Hematopoietic multipotent progenitor cell treated with erythropoietin and hydrocortisone succinate and interleukin-3 and kit ligand, for 17 days (in vitro differentiated cells): ENCODE measurements around the gene CLDND2.
A peak's percentile ranks its signal among the peaks of the same experiment; 100 is the strongest.

ENCODE experiments used
- DNase-seq: peaks from one replicate; pipeline ENCODE4 v3.0.0-alpha.2; 2015; ENCODE audit warnings: low spot score

The CLDND2 gene

DNA sequence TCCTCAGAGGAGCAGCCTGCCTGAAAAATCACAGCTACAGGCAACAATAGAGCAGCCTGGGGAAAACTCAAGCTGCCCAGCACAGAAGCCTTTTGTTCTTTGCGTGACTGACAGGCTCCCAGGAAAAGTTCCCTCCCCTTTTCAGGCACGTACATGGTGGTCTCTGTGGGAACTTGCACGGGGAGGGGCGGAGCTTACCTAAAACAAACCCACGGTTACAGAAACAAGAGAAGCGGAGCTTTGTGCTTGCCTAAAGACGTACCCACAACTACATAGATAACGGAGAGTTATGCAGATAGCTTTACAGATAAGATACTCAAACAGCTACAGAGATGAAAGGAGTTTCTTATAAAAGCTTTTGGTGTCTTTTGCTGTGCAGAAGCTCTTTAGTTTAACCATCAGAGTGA, 14.1 kb downstream of the CLDND2 start:
- DNase-seq: no peak

DNA sequence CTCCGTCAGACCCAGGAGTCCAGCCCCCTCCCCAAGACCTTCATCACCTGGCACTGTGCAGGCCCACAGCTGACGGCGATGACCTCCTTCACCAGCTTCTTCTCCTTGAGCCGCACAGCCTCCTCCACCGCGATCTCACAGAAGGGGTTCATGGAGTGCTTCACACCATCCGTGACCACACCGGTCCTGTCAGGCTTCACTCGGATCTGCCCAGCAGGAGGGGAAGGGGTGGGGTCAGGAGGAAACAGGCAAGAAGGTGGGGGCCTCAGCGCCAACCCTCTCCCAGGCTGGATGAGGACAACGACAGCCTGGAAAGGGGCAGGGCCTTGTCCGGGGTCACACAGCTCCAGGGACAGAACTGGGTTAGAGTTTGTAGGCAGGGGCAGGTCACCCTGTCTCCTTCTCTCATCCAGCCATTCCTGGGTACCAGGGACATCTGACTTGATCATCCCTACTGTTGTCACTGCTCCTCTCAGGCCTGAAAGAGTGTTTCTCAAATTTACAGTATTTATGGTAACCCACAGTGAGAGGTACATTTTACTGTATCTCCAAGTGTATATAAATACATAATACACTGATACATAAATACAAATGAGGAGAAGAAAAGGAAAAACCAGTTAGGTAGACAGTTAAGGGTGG, 14.6 kb downstream of the CLDND2 start:
- DNase-seq: no peak

DNA sequence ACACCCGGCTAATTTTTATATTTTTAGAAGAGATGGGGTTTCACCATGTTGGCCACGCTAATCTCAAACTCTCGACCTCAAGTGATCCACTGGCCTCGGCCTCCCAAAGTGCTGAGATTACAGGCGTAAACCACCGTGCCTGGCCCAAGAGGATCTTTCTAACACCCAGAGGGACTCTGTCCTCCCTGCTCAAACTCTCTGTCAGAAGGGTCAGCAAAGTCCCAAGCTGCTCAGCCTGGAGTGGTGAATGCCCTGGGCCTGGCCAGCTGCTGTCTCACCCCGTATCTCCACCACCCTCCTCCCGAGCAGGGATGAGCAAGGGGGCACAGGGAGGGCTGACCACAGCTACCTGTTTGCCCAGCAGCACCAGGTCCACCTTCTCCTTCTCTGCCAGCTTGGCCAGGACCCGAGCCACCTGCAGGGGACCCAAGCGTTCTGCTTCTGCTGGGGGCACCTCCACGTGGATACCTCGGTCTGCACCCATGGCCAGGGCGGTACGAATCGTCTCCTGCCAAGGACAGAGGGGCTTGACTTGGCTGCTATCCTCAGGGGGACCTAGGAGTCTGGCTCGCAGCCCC, 15.9 kb downstream of the CLDND2 start:
- no peak for DNase-seq

DNA sequence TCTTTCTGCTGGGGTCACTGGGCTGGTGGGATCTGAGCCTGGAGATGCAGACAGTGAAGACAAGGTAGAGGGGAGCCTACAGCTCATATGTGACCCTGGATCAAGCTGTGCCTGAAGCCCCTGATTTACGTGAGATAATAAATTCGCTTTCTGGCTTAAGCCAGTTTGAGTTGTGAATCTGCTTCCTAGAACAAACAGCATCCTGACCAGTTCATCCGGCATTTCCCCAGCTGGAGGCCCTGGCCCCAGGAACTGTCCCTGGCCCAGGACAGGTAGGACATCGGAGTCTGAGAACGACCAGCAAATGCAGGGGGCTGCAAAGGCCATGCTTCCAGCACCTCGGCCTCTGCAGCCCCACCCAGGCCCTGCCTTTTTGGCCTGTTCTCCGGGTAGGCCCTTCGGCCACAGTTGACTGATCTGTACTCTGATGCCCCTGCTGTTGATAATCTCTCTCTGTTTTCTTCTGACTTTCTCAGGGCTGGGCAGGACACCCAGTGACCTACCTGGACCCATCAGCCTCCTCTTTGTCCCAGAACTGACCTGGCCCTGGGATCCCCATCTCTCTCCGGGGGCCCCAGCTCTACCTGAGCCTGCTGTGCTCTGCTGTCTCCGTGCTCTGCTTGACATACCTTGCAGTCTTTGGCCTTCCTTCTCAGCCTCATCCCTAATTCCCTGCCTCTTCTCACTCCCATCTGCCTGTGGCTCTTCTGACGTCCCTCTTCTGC, 17.4 kb downstream of the CLDND2 start:
- DNase-seq: peak; percentile 10

DNA sequence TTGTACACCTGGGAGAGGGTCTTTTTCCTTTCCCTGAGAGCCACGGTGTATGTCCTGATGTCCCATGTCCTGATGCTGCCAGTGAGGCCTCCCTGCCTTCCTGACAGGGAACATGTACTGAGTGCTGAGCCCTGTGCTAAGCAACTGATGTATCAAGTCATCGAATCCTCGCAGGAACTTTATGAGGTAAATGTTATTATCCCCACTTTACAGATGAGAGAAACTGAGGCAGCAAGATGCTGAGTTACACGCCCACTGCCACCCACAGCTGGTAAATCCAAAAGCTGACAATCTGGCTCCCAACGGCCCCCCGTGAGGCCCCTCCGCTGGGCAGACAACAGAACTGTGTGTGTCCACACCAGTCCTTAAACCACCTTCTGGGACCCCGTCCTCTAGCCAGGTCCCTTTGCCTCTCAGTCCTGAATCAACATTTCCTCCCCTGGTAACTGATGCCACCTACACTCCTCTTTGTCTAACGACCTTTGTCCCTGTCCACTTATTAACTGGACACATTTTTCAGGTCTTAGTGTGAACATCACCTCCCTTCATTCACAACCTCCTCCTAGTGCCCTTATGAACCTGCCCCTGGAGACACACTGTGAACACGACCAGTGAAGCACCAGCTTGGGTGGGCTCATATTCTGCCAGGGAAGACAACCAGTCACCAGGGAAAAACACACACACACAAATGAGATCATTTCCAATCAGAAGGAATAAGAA, 21.4 kb downstream of the CLDND2 start:
- DNase-seq: no peak

DNA sequence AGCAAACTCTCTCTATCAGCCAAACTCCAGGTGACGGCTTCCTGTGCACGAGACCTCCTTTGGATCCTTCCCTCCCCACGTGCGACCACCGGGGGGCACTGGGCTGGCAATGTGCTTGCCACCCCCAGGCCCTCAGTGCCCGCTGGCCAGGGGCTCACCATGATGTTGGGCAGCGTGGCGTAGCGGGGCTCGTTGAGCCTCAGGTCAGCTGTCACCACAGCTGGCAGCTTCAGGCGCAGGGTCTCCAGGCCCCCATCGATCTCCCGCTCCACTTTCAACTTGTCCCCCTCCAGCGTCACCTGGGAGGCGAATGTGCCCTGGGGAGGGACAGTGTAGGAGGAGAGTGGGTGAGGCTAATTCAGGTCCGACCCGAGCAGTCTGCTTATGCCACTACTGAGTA, 22.1 kb downstream of the CLDND2 start:
- DNase-seq: no peak

DNA sequence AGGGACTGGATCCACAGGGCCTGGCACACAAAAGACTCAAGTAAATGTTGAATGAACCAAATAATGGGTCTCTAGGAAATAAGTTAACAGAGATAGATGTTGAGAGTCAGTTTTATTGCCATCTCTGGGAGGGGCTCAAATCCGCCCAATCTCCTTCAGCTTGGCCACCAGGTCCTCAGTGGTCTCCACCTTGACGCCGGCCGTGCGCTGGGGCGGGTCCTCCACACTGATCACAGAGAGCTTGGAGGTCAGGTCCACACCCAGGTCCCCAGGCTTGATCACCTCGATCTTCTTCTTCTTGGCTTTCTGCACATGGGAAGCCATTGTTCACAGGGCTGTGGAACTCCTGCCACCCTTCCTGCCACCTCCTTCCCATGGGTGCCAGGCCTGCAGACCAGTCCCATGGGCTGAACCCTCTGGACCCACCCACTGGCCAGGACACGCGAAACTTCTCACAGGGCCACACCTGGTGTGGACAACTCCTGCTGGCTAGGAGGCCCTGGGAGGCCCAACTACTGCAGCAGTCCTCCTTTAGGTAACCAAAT, 23.7 kb downstream of the CLDND2 start:
- no peak for DNase-seq

DNA sequence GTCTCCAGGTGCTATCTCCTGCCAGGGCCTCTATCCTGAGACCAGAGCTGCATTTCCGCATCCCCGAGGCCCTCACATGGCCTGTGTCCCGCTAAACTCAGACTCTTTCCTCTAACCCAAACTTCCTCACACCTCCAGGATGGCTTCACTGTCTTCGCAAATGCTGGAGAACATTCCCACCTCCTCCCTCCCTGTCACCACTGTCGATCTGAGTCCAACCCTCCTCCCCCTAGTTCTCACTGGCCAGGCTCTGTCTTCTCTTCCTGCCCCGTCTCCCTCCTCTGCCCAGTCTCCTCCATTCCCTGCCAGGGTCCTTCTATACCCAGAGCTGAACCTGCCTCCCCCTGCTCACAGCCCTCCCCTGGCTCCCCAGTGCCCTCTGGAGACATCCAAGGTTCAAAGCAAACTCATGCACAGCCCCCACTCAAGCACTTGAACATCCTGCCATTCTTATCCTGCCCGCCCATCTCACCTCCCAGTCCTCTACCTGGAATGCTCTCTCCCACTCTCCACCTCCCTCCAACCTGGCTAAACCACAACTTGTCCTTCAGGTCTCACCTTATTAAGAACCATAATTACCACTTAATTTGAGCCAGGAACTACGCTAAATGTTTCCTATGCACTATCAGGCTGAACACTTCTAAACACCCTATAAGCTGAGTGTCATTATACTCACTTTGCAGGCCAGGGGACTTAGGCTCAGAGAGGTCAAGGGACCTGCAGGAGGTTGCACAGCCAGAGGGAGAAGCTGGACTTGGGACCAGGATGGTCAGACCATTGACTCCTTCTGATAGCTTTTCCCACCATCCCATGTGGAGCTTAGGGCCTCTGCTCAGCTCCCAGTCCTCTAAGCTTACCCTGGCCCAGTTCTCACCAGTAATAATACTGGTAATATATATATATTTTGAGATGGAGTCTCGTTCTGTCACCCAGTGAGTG, 25.9 kb downstream of the CLDND2 start:
- no peak for DNase-seq

DNA sequence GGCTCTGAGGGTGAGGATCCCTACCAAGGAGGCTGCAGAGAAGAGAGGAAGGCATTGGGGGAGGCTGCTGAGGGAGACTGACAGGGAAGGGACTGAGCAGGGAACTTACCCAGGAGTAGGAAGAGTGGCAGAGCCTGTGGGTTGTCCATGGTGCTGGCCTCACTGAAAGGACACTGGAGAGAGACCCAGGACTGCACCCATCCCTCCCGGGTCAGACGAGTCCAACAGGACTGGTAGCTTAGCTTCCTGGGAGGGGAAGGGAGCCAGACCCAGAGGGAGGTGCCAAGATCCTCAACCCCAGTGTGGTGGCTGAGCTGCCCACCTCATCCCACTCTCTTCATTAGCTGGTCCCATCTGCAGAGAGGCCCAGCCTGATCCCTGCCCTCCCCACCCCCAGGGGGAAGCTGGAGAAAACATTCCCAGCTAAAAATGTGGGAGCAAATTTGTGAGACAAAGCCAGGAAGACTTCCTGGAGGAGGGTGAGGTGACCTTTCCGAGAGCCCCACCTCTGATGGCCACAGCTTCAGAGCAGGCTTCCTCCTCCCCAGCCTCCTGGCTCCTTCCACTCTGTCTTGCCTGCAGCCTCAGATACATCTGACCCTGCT, 26.7 kb downstream of the CLDND2 start, which contains the start of gene VSIG10L:
Gene VSIG10L (minus strand): TSS at position 164 of the 605 bp plus-strand sequence. CDS start 15 bp downstream, at position 149.
- DNase-seq: no peak

DNA sequence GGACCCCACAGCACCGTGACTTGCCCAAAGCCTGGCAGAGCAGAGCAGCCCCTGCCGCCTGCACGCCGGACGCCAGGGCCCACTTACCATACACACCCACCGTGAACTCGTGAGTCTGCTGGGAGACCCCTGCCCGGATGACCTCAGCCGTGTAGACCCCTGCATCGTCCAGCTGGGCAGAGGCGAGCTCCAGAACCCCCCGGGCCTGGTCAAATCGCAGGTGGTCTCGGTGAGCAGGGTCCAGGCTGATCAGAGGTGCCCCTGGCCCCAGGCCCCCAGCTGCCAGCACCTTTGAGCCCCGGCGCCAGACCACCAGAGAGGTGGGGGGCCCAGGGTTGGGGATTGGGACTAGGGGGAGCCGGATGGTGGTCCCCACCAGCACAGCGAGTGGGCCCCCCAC, 27.7 kb downstream of the CLDND2 start:
- DNase-seq: no peak

DNA sequence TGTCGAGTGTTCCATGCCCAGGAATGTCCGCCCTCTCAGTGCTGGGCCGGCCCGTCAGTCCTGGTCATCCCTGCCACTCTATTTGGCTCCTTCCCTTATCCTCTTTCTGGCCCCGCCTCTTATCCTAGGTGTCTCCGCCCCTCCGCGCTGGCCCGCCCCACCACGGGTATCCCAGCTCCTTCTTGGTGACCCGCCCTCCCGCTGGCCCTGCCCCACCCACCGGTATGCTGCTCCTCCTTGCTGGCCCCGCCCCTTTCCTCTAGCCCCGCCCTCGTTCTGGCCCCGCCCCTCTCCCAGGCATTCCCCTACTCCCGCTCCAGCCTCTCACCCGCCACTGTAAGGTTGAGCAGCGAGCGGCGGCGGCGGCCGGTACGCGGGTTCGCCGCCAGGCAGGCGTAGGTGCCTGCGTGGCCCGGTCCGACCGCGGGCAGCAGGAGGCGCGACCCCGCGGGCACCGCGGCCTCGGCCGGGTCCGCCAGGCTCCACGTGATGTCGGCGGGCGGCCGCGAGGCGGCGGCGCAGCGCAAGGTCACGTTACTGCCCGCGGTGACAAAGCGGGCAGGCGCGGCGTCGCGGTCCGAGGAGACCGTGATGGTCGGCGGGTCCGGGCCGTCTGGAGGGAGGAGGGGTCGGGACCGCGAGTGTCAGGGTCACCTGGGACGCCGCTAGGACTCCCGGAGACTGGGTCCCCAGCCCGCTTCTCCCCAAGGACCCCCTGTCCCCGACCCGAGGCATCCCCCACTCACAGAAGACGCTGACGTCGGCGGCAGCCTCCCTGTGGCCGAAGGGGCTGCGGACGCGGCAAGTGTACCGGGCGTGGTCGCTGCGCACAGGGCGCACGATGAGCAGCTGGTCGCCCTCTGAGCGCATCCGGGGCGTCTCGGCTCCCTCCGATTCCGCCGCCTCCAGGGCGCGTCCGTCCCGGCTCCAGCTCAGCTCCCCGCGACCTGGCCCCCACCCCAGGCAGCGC, 28.8 kb downstream of the CLDND2 start:
- peak; percentile 97 for DNase-seq

DNA sequence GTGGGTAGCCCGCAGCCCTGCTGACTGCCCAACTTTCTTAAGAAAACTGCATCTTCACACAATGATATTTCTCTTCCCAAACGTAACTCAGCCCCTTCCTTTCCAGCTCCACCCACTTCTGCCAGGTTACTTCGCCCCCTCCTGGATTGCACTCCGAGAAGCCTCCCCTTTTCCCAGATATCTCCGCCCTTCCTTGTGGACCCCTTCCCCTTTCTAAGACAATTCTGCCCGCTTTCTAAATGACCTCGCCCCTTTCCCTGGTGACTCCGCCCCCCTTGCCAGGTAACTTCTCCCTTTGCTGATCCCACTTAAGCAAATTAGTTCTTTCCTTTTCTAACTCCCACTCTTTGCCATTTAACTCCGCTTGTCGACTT, 29.5 kb downstream of the CLDND2 start:
- DNase-seq: no peak

DNA sequence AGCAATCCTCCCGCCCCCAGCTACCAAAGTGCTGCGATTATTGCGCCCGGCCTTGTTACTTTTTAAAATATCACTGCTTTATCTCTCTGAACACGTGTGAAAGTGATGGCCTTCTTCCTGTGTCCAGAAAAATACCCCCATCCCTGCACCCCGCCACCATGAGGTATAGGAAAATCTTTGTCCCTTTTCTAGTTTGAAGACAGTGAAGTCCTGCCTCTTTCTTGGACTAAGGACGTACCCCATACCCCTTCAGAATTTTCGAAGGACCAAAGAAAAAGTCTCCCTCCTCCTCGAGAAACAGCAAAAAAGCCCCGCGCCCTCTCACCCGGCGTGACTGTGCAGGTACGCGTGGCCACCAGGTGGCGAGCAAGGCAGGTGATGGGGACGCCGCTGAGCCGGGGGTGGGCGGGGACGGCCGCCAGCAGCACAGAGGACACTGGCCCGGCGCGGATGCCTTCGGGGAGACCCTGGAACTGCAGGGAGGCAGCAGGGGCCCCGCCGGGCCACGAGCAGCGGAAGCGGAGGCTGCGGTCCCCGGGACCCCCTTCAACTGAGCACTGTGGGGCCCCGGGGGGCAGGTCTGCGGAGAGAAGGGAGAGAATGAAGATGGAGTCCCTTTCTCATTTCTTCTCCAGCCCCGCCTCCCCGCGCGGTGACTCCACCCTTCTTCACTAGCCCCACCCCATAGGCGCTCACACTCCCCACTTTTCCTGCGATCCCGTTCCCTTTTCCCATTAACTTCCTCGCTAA, 30.1 kb downstream of the CLDND2 start:
- DNase-seq: peak; percentile 83

DNA sequence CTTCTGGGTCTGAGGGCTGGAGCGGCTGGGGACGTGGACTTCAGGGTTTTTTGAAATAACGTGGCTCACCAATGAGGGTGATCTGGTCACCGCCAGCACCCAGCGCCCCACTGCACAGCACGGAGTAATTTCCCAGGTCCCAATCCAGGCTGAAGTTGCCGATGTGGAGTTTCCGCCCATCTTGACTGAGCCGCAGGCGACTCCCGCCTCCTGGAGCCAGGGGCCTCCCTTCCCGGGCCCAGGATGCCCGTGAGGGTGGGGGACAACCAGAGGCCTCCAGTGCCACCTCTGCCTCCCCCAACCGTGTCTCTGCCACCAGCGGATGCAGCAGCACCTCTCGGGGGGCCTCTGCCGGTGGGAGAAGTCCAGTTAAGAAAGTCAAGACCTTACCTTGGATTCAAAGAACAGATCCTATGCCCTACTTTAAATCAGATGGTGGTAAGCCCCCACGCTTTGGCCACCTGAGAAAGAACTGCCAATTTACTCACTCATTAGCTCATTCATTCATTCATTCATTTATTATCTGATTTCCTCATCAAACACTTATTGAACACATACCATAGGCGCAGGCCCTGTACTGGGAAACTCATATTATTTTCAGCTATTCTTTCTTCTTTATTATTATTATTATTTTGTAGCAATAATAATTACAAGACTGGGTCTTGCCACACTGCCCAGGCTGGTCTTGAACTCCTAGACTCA, 30.8 kb downstream of the CLDND2 start:
- DNase-seq: no peak

DNA sequence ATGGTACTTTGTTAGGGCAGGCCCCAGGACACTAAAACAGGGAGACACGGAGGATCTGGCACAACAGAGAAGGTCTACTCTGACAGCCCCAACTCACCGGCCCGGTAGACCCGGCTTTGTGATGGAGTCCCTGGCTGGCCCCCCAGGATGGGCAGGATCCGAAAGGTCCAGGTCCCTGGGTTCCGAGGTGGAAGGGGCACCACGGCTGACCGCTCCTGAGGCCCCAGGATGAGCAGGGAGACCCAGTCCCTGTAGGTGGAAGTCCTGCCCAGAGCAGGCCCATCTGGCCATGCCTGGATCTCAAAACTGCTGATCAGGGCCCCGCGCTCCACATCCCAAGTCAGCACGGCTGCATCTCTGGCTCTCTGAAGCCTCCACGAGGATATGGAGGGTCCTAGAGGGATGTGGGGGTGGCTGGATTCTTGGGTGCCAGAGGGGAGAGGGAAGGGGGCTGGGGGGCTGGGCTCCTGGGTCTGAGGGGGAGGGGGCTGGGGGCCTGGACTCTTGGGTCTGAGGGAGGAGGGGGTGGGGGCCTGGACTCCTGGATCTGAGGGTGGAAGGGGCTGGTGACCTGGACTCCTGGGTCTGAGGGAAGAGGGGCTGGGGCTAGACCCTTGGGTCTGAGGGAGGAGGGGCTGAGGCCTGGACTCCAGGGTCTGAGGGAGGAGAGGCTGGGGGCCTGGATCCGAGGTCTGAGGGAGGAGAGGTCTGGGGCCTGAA, 31.5 kb downstream of the CLDND2 start:
- no peak for DNase-seq

DNA sequence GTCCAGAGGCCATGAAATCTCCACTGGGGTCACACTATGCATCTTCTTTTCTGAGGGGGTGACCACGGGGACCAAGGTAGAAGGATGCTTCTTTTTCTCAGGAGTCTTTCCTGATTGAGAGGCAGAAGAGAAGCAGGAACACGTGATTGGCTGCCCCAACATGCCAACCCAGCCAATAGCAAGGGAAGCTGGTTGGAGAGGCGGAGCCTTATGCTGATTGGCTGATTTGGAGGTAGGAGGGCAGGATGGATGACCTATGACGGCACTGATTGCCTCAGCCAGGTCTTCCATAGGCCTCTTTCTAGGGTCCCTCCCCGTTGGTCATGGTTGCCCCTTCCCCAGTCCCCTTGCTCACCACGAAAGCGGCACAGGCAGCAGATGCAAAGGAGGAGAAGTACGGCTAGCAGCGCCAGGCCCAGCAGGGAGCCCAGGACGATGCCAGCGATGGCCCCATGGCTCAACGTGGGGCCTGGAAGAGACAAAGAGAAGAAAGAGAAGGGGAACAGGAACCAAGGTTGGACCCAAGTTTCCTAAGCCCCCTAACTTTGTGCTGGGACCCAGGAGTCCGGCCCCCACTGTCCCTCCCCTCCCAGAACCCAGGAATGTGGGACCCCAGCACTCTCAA, 34.9 kb downstream of the CLDND2 start:
- peak; percentile 20 for DNase-seq

DNA sequence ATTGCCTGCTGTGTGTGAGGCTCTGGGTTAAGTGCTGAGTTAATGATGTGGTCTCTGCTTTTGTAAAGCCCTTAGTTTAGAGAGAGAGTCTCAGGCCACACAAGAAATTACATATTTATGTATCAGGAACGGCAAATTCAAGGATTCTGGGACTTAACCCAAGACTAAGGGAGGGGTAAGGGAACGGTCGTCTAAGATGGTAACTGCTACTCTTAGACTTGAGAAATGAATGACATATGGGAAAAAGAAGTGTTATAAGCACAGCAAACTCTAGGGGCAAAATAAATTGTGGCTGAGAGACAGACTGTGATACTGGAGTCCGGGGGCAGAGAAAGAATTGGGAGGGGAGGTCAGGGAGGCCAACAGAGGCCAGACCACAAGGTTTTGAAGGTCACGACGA, 37.1 kb downstream of the CLDND2 start:
- DNase-seq: no peak
